GM19043 (cell line): ENCODE measurements around the gene PIK3R1.

Experiments
- ATAC-seq: cut with Tn5 transposase; IDR thresholded peaks from one replicate; pipeline ENCODE4 v1.9.1; 2021; ENCODE audit warnings: low read depth; ENCODE audit not compliant: unreplicated experiment

PIK3R1 gene

DNA sequence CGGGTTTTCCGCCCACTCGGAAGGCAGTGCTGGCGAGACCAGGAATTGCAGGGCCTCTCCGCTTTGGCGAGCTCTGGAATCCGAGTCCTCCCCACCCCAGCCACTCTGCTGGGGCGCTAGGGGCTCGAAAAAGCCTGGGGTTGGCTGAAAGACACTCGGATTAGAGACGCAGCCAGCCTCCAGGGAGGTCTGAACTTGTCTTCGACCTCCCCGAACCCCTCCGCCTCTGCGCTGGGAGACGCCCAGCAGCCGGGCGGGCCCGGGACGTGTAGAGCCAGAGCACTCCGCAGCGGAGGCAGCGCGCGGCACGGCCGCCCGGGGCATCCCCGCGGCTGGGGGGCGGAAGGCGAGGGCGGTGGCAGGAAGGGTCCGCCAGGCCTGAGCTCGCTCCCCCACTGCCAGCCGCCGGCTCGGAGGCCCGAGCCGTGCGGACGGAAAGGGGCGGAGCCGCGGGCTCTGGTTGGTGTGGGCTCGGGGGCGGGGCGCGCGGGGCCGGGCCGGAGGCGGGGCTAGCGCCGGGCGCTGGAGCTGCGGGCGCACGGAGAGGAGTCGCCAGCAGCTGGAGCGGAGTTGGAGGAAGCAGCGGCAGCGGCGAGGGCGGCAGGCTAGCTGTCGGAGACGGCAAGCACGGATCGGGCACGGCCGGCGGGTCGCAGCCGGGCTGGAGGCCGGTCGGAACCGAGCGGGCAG, at the start of gene PIK3R1:
Gene PIK3R1, plus strand, starts transcription at position 549 of the 690 bp plus-strand sequence. CDS start 10,920 bp downstream, outside the sequence.
- ATAC-seq: peak; percentile 71

- ATAC-seq: no peak
Observed at GRCh38 chr5:68167195-68167651, 48.3 kb upstream of the PIK3R1 start.

GRCh38 chr5:68169903-68170302, 45.7 kb upstream of the PIK3R1 start:
- ATAC-seq: no peak

GRCh38 chr5:68170826-68171558, 44.6 kb upstream of the PIK3R1 start:
- no peak for ATAC-seq

DNA sequence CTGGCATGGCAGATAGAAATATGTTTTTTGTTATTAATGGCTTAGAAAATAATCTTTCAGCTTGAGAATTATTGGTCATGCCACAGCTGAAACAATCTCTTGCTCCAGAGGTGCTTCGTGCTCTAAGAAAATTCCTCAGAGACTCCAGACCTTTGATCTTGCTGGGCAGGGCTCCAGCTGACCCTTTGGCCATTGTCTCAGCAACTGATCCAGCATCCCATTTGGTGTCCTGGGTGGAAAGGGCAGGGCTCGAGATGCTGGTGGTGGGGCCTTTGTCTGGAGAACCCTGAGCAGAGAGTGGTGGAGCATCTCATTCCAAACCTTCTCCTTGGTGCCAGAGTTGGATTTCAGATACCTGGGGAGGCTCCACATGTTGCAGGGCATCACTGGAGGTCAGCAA, 43.2 kb upstream of the PIK3R1 start:
- ATAC-seq: no peak

- ATAC-seq: no peak
Observed at GRCh38 chr5:68173007-68173406, 42.5 kb upstream of the PIK3R1 start.

DNA sequence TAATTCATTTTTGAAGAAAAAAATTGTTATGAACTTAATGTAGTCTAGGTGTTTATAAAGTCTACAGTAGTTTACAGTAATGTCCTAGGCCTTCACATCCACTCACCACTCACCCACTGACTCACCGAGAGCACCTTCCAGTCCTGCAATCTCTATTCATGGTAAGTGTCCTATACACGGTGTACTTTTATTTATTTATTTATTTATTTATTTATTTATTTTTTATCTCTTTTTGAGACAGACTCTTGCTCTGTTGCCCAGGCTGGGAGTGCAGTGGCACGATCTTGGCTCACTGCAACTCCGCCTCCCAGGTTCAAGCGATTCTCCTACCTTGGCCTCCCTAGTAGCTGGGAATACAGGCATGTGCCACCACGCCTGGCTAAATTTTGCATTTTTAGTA, 39.3 kb upstream of the PIK3R1 start:
- ATAC-seq: no peak

GRCh38 chr5:68176802-68177479, 38.6 kb upstream of the PIK3R1 start:
- ATAC-seq: no peak

GRCh38 chr5:68177676-68178075, 37.9 kb upstream of the PIK3R1 start:
- ATAC-seq: no peak

DNA sequence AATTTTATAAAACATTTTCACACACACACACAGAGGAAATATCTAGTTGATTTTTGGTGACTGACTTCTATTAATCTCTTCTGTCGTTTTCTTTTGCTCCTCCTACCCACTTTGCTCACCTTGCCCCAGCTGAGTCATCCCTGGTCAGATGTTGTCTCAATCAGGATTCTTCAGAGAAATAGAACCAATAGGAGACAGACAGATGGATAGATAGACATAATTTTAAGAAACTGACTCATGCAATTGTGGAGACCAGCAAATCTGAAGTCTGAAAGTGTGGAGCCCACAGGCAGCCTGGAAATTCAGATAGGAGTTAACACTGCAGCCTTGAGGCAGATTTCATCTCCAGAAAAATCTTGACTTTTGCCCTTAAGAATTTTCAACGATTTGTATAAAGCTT, 37.0 kb upstream of the PIK3R1 start:
- ATAC-seq: no peak

DNA sequence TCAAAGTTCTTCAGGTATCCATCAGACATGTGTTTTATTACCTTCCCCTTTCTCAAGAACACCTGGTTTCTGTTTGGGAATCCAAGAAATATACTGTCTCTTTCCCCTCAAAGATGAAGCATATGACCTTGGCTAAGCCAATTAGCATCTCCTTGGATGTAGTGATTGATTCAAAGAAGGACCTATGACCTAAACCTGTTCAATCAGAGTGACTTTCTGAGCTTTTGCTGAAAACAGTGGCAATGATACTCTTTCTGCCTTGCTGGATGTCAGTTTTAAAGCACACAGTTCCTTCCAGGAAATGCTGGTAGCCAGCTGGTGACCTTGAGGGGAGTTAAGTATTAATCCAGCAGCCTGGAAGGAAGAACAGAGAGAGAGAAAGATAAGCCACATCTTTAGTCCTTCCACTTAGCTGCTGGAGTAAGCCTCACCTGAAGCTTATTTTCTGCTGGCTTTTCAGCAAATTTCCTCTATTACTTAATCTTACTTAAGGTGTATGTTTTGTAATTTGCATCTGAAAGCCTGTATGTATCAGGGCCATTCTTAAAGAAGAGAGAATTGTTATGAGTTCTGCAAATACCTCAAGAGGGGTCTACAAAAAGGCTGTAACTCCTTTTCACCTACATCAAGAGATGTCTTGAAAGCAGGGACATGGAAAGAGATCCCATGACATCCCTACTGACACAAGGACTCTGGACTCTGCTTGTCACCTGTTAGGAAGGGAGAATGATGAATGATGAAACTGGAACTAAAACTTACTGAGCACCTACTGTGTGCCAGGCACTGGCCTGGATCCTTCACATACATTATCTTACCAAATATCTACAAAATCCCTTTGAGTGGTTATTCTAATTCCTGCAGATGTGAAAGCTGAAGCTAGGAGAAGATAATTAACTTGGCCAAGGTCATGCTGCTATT, 35.2 kb upstream of the PIK3R1 start:
- ATAC-seq: no peak

DNA sequence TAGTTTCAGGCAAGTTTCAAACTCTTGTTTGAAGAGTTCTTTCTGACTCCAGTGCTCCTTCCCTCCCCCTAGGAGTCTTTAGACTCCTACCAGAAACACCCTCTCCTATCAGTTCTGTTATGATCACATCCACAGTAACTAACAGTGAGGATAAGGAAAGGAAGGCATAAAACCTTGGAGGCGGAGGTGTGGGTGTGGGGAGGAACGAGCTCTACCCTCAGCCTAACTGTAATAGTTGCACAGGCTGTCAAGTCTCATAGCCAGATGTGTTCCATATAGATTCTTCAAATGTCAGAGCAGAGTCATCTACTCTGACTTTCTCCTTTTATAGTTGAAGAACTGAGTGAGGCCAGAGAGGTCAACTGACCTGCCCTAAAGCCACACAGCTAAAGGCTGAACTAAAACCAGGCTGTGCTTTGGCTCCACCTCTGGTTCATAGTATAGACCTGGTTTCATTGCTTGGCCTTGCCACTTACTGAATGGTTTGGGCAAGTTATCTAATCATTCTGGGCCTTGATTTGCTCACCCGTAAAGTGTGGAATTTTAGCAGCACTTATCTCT, 34.4 kb upstream of the PIK3R1 start:
- ATAC-seq: no peak

DNA sequence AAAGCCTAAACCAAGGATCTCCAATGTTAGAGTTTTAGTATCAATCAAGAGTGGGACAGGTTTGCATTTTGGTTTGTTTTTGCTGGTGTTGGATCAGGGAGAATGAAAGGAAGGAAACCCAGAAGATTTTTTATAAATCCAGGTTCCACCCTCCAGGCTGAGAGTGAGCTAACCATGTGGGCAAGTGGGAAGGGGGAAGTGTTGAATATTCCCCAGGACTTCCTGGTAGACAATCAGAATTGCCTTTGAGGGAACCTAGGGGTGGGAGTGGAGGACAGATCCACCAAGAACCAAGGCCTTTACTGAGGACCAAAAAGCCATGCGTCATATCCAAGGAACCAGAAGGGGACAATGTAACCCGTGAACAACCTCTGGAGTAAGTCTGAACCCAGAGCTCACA, 33.5 kb upstream of the PIK3R1 start:
- no peak for ATAC-seq

DNA sequence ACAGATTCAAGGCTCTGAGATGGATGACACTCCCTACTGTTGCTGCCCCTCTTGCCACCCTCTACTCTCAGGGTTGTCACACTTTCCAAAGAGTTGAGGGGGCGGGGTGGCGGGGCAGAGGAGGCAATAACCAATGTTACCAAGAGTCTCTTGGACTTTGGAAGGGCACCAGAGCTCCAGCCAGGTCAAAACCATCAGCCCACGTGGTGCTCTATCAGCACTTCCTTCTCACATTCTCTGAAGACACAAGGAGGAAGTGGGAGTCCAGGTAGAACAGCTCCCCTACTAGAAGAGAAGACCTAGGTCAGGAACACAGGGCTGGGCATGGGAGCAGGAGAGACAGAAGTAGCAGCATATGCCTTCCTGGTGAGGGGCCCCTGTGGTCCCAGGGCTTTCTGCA, 33.0 kb upstream of the PIK3R1 start:
- ATAC-seq: no peak

DNA sequence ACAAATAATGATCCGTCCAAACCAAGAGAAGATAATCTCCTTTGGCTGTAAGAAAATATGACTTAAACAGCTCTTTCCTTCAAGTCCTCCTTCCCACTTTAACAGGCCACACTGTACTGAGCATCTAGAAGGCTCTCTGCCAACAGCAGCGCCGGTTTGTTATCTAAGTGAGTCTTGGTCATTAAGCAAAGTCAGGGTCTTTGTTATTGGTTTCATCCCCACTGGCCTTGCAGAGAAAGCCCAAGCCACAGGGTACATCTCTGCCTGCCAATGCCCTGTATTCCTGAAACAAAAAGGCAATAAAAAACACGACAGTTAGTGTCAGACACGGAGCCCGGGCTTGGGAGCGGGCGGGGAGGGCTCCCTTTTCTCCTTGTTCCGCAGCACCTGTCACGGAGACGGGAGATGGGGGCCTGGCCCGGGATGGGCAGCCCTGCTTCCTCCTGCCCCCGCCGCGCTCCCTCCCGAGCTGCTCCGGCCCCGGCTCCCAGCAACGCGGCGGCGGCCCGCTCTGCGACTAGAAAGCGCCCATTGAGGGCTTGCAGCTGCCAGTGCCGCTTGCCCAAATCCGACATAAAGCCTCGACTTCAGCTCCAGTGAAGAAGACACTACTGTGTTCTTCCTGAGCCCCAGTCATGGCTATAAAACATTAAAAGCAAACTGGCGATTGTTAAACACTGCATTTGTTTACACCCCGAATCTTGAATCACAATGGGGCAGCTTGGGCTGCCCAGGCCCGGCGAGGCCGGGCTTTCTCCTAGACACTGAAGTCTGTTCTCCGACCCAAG, 28.1 kb upstream of the PIK3R1 start:
- ATAC-seq: no peak

GRCh38 chr5:68189171-68189570, 26.4 kb upstream of the PIK3R1 start:
- no peak for ATAC-seq

- no peak for ATAC-seq
Observed at GRCh38 chr5:68189613-68190012, 25.9 kb upstream of the PIK3R1 start.

- no peak for ATAC-seq
Observed at GRCh38 chr5:68190619-68191018, 24.9 kb upstream of the PIK3R1 start.

GRCh38 chr5:68191083-68191791, 24.3 kb upstream of the PIK3R1 start:
- no peak for ATAC-seq
